Stromal cell of bone marrow (primary cell): Measurements from ENCODE around the gene PDGFRB.

Source experiments
- DNase-seq: peaks from one replicate; pipeline ENCODE4 v3.0.0-alpha.2; 2012; ENCODE audit warnings: low read depth

The PDGFRB gene

GRCh38 chr5:150129813-150130492 is 25.7 kb downstream of the PDGFRB start:
- DNase-seq = no peak

- DNase-seq = no peak
Observed at GRCh38 chr5:150129454-150129812, 26.2 kb downstream of the PDGFRB start.

GRCh38 chr5:150126921-150127265 is 28.8 kb downstream of the PDGFRB start:
- no peak for DNase-seq

GRCh38 chr5:150126199-150126920 is 29.3 kb downstream of the PDGFRB start:
- DNase-seq = no peak

GRCh38 chr5:150125334-150125733 is 30.3 kb downstream of the PDGFRB start:
- no peak for DNase-seq

GRCh38 chr5:150124596-150124995 is 31.0 kb downstream of the PDGFRB start:
- no peak for DNase-seq

GRCh38 chr5:150124111-150124557 is 31.5 kb downstream of the PDGFRB start:
- DNase-seq = no peak

- no peak for DNase-seq
Observed at GRCh38 chr5:150123542-150123941, 32.1 kb downstream of the PDGFRB start.

GRCh38 chr5:150122536-150123481 is 32.8 kb downstream of the PDGFRB start:
- no peak for DNase-seq

GRCh38 chr5:150122158-150122510 is 33.5 kb downstream of the PDGFRB start:
- DNase-seq = no peak

GRCh38 chr5:150121448-150122157 is 34.0 kb downstream of the PDGFRB start:
- DNase-seq = no peak

GRCh38 chr5:150120617-150121447 is 34.8 kb downstream of the PDGFRB start:
- DNase-seq = no peak

GRCh38 chr5:150120062-150120441 is 35.6 kb downstream of the PDGFRB start:
- no peak for DNase-seq

GRCh38 chr5:150119421-150120061 is 36.1 kb downstream of the PDGFRB start:
- no peak for DNase-seq

- DNase-seq = no peak
Observed at GRCh38 chr5:150118561-150119229, 37.0 kb downstream of the PDGFRB start.

GRCh38 chr5:150117945-150118560 is 37.6 kb downstream of the PDGFRB start:
- DNase-seq = no peak

- no peak for DNase-seq
Observed at GRCh38 chr5:150116667-150117400, 38.8 kb downstream of the PDGFRB start.

GRCh38 chr5:150114773-150115408 is 40.8 kb downstream of the PDGFRB start:
- DNase-seq = no peak
